ENCODE data around the gene DYRK4.
"Not testable (repeated sequence)": the region's sequence is repeated elsewhere in the genome, so short reads cannot be mapped to it uniquely, and the experiment has no call there.

Gene DYRK4, protein sequence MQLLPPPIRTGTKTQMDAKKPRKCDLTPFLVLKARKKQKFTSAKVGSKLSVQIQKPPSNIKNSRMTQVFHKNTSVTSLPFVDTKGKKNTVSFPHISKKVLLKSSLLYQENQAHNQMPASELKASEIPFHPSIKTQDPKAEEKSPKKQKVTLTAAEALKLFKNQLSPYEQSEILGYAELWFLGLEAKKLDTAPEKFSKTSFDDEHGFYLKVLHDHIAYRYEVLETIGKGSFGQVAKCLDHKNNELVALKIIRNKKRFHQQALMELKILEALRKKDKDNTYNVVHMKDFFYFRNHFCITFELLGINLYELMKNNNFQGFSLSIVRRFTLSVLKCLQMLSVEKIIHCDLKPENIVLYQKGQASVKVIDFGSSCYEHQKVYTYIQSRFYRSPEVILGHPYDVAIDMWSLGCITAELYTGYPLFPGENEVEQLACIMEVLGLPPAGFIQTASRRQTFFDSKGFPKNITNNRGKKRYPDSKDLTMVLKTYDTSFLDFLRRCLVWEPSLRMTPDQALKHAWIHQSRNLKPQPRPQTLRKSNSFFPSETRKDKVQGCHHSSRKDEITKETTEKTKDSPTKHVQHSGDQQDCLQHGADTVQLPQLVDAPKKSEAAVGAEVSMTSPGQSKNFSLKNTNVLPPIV

DNA sequence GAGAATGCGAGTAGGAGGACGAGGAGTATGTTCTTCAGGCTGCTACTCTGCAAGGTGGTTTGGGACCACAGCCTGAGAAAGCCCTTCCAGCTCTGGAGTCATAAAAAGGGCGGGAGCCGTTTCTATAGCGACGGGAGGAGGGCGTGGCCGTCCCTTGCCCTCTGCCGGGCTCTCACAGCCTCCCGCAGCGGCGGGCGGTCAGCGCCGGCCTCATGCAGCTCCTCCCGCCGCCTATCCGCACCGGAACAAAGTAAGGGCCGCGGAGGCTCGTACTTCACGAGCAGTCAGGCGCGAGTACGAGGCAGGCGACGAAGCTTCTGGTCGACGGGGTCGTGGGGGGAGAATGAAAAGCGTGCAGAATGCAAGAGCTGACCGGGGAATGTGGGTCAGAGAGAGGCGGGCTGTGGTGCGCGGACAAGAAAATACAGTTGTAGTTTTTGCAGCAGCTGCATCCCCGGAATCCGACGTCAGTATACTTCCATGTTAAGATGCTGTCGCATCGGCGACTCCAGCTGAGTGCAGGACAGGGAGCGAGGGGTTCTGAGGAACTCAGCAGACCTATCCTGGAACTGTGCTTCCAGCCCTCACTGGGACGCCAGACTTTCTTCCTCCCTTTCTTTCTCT lies at the start of gene DYRK4:
Gene DYRK4 (plus strand): TSS at position 175 of the 624 bp plus-strand sequence. CDS start 38 bp downstream, at position 213.
- DNase-seq (ENCODE audit: low read depth) = no peak

DNA sequence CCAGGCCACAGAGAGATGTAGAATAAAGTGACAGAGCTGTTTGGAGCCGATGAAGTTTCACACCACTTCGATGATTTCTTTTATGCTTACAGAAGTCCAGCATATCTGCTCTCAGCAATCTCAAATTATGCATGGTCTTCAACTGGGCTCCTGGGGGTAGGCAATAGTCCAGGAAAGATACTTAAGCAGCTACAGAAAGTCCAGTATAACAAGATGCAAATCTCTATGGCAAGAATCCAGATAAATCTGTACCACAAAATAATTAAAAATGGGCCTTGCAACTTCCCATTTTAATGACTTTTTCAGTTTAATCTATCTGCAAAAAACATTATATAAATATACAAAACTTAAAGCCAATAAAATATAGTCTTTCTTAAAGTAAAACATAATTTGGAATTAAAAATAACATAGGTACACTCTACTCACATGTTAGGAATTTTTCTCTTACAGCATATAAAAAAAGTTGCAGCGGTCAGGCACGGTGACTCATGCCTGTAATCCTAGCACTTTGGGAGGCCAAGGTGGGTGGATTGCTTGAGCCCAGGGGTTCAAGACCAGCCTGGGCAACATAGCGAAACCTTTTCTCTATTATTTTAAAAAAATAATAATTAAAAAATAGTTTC lies 43.8 kb upstream of the DYRK4 start:
- no peak for DNase-seq (ENCODE audit: low read depth)

DNA sequence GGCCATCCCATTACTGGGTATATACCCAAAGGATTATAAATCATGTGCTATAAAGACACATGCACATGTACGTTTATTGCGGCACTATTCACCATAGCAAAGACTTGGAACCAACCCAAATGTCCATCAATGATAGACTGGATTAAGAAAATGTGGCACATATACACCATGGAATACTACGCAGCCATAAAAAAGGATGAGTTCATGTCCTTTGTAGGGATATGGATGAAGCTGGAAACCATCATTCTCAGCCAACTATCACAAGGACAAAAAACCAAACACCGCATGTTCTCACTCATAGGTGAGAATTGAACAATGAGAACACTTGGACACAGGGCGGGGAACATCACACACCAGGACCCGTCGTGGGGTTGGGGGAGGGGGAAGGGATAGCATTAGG lies 38.6 kb upstream of the DYRK4 start:
- DNase-seq (ENCODE audit: low read depth) = not testable (repeated sequence)

DNA sequence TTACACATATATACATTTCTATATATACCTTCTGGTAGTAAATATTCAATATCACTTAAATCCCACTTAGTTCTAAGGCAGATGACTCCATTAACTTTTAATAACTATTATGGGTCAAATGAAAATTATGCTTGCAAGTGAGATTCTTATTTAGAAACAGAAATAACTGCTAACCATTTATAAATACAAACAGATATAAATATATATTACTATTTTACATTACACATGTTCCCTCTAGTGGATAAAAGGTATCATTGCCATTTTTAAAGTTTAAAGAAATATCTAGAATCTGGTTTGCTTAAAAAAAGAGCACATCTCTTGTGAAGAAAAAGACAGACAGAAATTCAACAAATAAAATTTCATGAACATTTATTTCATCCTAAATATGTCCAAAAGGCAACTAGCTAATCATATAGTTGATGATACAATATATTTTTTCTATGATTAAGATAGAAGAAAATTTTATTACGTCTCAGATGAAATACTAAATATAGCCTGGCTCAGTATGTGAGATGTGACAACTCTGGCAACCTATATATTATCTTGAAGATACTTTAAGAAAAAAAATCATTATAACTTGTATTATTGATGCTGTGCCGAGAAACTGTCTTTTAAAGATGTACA lies 35.0 kb upstream of the DYRK4 start:
- DNase-seq (ENCODE audit: low read depth) = no peak

DNA sequence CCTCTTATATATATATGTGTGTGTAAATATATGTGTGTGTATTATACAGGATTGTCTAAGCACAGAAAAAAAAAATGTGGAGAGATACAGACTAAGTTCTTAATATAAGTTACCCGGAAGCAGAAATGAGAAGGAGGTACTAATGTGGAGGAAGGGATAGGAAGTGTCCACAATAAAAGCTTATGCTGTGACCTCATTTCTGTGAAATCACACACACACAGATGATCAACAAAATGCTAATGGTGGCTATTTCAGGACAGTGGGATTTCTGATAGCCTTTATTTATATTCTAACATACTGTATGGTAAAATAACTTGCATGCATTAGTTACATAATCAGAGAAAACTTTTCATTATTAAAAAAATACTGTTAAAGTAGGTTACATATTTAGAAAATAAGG lies 31.8 kb upstream of the DYRK4 start:
- no peak for DNase-seq (ENCODE audit: low read depth)

DNA sequence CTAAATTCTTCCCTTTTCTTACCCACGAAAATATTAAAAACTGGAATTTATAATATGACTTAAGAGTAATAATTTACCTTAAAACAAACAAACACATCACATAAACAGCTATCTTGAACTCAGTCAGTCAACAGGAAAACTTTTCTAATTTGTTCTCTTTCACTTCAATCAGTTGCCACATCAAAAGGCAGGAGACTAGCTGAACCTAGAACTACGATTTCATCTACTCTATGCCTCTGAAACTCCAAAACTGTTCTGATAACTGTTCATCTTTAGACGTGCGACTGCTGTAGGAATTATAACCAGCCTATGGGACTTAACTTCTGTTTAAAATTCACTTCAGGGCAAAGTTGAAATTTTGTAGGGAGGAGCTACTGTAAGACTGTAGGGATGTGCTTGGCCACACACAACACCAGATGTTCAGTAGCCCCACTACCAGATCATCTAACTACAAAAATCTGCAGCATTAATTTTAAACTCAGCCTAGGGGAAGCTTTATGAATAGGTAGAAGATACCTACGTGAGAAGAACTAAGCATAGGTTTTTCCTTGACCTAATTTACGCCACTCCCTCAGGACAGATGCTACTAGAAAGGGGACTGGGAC lies 30.9 kb upstream of the DYRK4 start:
- no peak for DNase-seq (ENCODE audit: low read depth)

DNA sequence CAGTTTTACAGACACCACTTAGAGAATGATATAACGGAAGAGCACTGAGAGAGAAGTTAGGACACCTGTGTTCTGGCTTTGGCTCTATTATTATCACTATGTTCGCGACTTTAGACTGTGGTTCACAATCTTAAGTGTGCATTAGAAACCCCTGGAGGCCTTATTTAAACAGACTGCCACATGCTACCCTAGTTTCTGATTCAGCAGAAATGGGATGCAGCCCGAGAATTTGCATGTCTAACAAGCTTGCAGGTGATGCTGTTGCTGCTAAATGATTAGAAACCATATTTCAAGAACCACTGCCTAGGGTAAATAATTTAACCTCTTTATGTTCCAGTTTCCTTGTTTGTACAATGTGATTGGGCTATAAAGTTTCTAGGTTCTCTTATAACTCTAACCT lies 26.9 kb upstream of the DYRK4 start:
- no peak for DNase-seq (ENCODE audit: low read depth)

DNA sequence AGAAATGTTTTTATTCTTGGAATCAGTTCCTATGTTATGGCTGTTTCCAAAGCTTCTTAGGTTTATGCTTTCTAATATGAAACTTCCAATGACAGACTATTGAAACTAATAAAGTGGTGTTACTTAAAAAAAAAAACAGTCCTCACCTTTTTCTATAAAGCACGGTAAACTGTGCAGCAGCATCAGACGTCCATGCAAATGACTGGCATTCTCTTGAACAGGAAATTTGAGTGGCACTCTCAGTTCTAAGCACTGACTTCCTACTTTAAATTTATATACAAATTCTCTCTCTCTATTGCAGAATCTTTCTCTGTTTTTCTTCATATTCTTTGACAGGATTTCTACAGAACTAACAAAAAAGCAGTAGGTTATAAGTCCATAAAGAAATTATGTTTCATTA lies 26.1 kb upstream of the DYRK4 start:
- DNase-seq (ENCODE audit: low read depth) = no peak

DNA sequence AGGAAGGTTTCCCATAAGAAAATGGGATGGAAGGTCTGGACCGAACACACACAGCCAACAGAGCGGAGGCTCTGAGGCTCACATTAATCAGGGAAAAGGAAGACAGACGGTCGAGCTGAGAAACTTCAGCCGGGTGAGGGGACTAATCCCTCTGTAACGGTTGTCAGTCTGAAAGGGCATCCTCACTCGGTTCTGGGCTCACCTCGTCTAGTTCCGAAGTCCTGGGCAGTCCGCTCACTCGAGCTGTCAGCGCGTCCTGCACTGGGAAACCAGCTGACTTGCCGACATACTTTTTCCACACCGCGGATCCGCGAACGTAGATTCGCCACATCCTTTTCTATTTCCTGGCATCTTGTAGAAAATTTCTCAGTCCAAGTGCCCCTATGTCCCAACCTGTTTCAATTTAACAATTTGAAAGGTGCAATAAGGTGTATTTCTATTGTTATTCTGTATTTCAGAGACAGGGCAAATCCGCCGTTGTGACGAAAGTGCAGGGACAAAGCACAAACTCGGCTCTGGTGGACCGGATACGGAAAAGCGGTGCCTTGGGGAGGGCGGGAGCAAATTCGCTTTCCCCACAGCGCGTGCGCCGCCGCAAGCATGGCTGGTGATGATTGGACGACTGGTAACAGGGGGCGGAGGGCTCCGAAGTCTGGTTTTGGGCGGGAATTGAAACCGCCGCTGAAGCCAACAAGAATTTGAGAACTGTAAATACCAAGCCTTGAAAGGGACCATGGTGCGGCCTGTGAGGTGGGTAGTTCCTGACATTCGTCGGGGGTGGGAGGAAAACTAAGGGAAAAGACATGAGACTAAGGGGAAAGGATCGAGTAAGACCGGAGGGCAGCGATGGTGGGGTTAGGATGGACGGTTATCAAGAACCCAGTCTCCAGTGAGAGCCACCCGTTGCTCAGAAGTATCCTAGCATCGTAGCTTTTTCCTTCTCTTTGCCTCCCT lies 23.5 kb upstream of the DYRK4 start, which contains the start of gene RAD51AP1:
Gene RAD51AP1 (plus strand): TSS at position 684 of the 954 bp plus-strand sequence. CDS start 50 bp downstream, at position 734.
- DNase-seq (ENCODE audit: low read depth) = peak; percentile 94

DNA sequence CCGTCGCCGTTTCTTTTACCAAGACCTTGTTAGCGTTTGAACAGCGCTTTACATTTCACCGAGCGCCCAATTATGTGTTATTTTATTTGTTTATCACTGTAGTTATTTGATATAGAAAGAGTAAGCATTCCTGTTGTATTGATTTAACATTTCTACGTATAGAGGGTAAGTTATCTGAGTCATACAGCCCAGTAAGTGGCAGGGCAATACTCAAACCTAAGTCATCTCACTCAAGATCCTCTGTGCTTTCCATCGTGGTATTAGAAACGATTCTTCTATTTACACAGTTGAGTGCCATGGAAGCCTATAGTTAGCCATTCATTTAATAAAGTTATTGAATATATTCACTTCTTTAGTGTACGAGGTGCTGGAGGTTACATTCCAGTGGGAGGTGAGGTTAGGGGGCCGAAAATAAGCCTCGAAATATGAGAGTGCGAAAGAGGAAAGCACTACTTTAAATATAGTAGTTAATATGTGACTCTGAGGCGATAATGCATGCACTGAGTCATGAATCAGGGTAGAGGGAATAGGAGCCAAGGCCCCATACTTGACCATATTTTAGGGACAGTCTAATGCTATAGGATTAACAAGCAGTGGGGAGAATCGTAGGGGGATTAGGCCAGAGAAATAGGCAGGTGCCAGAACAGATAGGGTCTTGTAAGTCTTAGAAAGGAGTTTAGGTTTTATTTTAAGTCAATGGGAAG lies 22.7 kb upstream of the DYRK4 start:
- DNase-seq (ENCODE audit: low read depth) = no peak

DNA sequence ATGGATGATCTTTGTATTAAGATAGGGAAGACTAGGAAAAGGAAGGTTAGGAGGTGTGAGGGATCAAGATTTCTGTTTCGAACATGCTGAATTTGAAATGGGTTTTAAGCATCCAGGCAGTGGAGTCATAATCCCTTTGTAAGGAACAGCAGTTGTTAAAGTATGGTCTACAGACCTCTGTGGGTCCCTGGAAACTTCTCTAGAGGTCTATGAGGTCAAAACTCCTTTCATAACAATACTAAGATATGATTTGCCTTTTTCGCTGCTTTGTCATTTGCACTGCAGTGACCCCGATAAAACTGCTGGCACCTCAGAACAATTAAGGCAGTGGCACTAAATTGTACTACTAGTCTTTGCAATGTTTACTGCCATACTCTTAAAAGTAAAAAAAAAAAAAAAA lies 21.8 kb upstream of the DYRK4 start:
- no peak for DNase-seq (ENCODE audit: low read depth)

DNA sequence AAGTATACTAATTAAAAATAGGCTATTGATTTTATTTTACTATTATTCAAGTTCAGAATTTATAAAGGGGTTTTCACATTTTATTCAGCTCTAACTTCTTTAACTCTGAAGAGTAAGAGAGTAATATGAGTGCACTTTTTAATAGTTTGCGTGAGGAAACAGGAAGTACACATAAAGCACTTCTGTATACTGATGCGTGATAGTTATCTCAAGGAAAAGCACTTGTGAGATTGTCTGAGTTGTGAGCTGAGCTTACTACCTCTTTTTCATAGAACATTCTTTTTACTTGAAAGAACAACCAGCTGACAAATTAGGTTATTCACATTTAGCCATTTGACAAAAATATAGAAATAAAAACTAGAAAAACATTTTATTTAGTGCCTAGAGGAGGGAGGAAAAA lies 21.4 kb upstream of the DYRK4 start:
- DNase-seq (ENCODE audit: low read depth) = no peak

DNA sequence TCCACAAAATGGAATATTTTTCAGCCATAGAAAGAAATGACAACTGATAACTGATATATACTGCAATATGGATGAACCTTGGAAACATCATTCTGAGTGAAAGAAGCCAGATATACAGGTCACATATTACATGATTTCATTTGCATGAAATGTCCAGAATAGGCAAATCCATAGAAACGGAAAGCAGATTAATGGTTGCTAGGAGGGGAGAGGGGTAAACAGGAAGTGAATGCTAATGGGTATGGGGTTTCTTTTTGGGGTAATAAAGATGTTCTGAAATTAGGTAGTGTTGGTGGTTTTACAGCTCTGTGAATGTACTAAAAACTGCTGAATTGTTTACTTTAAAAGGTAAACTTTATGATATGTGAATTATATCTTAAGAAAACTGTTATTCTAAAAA lies 16.8 kb upstream of the DYRK4 start:
- no peak for DNase-seq (ENCODE audit: low read depth)

DNA sequence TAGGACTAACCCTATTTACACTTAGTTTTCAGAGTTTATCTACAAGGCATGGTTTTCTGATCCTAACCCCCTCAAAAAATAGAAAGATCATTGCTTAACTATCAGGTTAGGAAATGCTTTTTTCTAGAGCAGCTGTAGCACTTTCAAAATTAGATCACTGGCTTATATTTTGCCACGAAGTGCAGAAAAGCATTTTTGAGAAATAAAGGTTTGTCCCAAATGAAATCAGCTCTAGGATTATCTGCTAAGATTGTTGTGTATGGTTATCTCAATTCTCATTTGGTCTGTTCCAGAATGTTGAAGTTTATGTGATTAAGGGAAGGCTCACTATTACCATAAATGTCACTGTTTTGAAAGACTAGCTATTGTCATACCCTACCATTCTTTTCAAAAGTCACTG lies 9.8 kb upstream of the DYRK4 start:
- no peak for DNase-seq (ENCODE audit: low read depth)

DNA sequence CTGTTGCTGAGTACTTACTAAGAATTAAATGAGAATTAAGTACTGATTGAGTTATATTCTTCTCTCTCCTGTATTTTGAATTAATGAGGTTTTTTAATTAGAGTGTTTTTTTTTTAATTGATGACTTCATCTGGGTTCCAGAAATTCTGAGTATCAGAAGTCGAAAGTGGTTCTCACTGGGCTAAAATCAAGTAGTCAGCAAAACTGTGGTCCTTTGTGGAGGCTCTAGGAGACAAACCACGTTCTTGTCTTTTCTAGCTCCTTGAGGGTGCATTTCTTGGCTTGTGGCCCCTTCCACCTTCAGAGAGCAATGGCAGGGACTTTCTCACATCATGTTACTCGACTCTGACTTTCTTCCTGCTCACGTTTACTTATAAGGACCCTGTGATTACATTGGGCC lies 8.1 kb upstream of the DYRK4 start:
- DNase-seq (ENCODE audit: low read depth) = no peak

DNA sequence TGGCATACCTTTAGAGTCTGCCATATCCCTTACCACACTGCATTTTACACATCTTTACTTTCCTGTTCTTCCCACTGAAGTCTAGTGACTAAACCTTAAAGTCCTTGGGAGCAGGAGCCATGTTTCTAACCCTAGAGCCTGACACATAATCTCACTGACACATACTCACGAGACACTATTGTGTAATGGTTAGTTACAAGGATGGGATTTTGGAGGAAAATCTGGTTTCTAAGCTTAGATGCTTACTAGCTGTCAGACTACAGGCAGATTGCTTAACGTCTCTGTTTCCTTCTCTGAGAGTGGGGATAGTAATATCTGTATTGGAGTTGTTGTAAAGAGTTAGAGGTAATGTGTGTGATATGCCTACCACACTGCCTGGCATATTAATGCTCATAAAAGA lies 6.2 kb upstream of the DYRK4 start:
- DNase-seq (ENCODE audit: low read depth) = no peak

DNA sequence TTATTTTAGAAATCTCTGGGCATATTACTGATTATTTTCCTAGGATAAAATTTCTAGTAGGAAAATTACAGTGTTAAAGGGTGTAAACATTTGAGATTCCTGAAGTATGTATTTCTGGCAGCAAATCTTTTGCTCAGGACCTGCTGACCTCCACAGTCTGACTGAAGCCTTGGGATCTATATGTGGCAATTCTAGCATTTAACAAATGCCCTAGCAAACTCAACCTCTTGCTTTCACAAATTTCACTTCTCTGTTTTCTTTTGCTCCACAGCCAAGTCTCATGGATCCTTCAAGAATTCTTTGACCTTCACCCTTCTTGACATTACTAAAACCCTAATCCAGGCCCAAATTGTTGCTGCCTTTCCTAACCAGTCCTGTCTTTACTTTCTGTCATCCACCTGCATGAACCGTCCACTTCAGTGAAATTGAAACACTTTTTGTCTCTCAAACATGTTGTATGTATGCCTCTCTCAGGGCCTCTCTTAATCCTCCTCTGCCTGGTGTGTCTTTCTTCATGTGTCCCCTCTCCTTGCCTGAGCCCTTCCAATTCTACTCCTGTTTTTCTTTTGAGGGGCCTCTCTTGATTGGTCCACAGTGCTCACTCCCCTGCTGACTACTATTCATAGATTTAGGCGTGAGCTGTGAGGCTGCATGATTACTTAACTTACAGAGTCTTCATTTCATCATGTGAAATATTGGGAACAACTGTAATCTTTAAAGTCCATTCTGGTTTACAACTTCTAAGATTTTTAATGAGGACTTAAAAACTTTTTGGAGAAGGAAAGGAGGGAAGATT lies 5.1 kb upstream of the DYRK4 start:
- DNase-seq (ENCODE audit: low read depth) = no peak

DNA sequence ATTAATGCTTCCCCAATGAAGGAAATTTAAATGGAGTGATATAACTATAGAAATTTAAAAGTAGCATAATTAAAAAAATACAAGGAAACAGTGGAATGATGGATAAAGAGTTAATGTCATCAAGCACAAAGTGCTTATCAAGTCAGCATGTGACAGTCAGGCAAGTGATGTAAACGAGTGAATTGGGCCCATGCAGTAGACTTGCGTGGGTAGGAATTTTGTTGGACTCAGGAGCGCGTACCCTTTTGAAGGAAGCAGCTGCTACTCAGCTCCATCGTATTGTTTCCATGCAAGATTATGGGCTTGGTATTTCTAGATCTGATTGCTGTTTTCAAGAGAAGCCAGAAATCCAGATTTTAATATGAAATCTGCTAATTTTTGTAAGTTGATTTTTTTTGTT lies 4.4 kb upstream of the DYRK4 start:
- no peak for DNase-seq (ENCODE audit: low read depth)

DNA sequence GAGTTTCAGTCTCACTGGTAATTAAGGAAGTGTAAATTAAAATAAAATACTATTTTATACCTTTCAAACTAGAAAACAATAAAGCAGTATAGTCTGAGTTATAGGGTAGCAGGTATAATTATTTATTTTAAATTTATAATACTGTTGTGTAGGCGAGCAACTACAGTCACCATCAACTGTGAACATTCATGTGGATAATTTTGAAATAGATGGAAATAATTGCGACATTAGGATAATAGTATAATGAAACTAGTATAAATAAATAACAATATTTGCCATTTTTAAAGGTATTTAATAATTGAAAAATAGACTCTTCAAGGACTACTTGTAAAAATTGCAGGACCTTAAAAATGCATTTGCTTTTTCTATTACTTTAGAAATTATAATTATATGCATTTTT lies 3.8 kb upstream of the DYRK4 start:
- DNase-seq (ENCODE audit: low read depth) = no peak

All from activated T-cell treated with anti-CD3 and anti-CD28 coated beads for 1 hour (primary cell).